AG08396 (cell line): ENCODE results near the gene IGSF8.
"Not testable (repeated sequence)": the region's sequence is repeated elsewhere in the genome, so short reads cannot be mapped to it uniquely, and the experiment has no call there.

Experiments used
- DNase-seq: peaks from one replicate; pipeline ENCODE4 v3.0.0; 2012; ENCODE audit warnings: low spot score, mixed read lengths

The IGSF8 gene

DNA sequence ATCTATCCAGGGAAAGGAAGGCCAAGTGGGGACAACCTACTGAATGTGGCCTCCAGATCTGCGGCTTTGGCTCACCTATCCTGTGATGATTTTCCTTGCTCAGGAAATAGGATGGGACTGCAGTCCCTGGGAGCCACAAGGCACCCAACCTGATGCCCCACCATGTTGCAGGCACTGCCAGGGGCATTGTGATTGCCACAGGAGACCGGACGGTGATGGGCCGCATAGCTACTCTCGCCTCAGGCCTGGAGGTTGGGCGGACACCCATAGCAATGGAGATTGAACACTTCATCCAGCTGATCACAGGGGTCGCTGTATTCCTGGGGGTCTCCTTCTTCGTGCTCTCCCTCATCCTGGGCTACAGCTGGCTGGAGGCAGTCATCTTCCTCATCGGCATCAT, 29.0 kb upstream of the IGSF8 start:
- DNase-seq, result no peak

DNA sequence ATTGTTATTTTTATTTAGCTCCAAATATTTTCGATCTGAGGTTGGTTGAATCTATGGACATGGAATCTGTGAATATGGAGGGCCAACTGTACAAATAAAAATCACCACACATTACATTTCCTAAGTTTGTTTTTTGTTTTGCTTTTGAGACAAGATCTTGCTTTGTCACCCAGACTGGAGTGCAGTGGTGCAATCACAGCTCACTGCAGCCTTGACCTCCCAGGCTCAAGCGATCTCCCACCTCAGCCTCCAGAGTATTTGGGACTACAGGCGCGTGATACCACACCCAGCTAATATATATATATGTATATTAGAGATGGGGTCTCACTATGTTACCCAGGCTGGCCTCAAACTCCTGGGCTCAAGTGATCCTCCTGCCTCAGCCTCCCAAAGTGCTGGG, 27.9 kb upstream of the IGSF8 start:
- not testable (repeated sequence) for DNase-seq

DNA sequence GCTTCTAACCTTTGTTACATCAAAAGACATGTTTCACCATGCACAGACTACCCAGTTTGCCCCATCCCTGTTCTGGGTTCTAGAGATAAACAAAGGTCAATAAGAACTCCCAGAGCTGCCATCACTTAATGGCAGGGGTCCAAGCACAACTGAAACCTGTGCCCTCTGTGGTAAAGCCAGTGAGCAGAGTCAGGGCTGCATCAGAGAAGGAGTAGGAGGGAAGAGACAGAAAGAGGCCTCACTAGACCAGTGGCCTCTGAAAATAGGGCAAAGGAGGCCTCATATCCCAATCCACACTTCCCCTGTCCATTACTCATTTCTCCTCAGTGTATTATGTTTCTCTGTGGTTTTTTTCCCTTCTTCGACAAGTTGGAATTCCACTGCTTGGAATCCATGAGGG, 27.3 kb upstream of the IGSF8 start:
- DNase-seq, result no peak

DNA sequence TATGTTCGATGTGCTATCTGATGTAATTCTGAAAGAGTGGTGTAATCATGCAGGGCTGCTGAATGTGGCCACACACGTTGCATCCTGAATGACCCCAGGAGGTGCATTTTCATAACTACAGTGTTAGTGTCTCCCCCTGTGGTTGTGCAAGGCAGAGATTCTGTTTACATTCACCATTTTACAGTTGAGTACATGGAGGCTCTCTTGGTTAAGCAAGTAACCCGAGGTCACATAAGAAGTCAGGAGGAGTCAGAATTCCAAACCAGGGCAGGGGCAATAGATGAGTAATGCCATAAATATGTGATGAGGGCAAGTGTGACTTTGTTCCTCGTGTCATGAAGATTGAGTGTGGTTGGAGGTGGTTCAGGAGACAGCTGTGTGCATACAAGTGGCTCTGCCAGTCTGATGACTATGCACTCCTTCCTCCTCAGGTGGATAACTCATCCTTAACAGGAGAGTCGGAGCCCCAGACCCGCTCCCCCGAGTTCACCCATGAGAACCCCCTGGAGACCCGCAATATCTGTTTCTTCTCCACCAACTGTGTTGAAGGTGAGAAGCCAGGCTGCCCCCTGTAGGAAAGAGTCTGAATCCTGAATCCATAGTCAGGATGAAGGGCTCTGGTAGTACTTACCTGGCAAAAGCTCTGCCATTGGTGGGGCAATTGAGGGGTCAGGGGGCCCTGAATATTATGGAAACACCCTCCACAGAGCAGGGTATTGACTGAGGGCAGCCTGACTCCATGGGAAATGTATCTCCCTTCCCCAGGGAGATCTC, 26.5 kb upstream of the IGSF8 start:
- peak; percentile 83 for DNase-seq

GRCh38 chr1:160123726-160124125, 25.3 kb upstream of the IGSF8 start:
- no peak for DNase-seq

DNA sequence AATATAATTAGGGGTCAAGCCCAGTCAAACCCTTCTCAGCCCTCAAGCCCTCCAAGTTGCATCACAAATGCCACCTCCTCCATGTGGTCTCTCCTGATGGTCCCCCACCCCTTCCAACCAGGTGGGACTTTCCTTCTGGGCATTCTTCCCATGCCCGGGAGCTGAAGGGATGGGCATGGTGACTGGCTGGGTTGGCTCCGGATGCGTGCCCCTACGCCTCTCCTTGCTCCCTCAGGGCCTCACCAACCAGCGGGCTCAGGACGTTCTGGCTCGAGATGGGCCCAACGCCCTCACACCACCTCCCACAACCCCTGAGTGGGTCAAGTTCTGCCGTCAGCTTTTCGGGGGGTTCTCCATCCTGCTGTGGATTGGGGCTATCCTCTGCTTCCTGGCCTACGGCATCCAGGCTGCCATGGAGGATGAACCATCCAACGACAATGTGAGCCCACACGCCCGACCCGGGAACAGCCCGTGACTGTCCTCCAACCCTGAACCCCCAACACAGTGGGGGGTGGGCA, 24.6 kb upstream of the IGSF8 start:
- DNase-seq, result no peak

DNA sequence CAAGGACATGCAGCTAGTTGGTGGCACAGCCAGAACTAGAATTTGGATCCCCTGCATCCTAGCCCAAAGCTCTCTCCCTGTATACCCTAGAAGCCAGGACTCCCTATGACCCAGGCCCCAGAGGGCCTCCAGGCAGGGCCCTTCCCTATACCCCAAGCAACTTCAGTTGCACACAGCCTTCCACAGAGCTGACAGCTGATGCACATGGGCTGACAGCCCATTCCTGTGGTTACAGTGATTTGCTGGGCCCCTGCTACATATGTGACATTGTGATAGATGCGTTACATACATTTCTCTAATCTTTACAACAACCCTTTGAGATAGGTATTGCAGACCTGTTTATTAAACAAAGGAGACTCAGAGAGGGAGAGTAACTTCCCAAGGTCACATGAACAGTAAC, 23.0 kb upstream of the IGSF8 start:
- DNase-seq, result no peak

DNA sequence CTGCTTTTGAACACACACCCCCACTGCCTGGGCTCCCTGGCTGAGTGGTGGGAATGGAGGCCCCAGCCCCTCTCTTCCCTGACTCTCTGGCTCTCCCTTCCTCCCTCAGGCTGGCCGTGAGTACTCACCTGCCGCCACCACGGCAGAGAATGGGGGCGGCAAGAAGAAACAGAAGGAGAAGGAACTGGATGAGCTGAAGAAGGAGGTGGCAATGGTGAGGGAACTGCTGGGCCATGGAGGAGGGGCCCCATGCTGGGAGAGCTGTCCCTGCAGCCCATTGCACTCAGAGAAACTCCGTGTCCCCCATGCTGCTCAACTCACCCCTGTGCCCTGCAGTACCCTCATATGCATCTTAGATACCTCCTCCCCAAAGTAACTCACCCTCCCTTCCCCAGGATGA, 22.4 kb upstream of the IGSF8 start:
- no peak for DNase-seq

DNA sequence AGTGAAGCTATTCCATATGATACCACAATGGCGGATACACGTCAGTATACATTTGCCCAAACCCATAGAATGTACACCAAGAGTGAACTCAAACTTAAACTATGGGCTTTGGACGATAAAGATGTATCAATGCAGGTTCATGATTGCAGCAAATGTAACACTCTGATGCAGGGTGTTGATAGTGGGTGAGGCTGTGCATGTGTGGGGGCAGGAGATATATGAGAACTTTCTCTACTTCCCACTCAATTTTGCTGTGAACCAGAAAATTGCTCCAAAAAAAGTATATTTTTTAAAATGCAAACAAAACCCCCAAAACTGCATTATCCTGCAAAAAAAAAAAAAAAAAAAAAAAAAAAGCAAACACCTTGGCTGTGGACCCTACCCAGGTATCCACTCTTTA, 20.5 kb upstream of the IGSF8 start:
- no peak for DNase-seq

DNA sequence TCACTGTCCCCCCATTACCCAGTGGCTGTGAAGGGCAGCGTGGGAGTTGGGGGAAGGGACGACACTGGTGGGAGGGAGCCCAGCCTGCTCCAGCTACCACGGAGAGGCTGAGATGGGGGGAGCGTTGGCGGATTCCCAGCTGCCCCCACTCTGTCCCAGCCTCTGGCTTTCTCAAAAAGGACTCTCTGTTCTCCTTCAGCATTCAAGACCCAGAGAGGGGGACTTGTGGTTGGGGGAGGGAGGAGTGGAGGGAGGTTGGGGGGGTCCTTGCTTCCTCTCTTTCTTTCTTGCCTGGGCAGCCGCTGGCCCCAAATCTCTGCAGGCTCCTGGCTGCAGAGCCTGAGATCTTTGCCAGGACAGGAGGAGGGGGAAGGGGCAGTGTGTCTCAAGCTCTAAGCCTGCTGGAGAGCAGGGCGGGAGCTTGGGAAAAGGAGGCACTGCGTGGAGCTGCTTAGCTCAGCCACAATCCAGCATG, 19.3 kb upstream of the IGSF8 start:
- DNase-seq, result peak; percentile 50

GRCh38 chr1:160117300-160117699, 18.9 kb upstream of the IGSF8 start:
- no peak for DNase-seq

GRCh38 chr1:160116283-160117147, 18.1 kb upstream of the IGSF8 start:
- no peak for DNase-seq

DNA sequence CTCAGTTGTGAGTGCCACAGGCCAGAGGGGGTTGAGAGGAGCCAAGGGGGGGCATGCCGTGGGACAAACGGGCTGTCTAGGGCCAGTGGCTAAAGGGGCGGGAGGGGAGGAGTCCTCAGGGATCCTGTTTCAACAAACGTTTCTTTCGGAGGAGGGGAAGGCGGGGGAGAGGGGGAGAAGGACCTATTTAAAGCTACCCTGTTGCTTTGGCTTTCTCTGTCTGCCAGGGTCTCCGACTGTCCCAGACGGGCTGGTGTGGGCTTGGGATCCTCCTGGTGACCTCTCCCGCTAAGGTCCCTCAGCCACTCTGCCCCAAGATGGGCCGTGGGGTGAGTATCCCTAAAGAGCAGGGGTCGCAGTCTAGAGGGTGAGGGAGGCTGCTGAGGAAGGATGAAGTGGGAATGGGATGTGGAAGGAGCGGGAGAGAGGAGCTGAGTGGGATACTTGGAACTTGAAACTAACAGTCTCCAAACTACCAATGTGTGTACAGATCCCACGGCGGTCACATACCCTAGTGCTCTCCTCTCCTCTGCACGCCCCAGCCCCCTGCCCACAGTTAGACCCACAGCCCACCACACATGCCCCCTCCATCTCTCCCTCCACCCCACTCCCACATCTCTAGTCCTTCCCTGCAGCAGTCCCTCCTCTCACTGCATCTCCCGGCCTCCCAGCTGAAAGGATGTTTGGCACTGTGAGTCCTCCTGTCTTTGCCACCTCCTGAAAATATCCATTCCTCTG, 17.3 kb upstream of the IGSF8 start, which contains the start of gene ATP1A2:
Gene ATP1A2, plus strand, starts transcription at position 215 of the 738 bp plus-strand sequence. Its CDS starts 103 bp downstream, at position 318.
- DNase-seq, result no peak

DNA sequence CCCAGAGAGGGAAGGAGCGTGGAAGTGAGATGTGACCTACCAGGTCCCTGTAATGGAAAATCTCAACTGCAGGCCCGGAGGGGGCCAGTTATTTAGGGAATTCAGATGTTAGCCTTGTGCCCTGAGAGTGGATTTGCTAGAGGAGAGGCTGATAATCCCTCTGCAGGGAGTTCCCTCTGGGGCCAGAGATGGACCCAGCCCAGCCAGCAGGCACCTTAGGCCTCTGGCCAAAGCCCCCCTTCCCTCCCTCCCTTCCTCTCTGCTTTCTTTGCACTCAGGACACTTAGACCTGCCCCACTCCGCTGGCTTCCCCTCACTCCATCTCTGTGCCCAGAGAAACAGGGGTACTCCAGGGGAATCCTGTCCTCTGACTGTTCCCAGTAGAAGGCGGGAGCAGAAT, 15.7 kb upstream of the IGSF8 start:
- no peak for DNase-seq

- no peak for DNase-seq
These were observed 15.0 kb upstream of the IGSF8 start for GRCh38 chr1:160113407-160113806.

GRCh38 chr1:160112357-160112756, 13.9 kb upstream of the IGSF8 start:
- DNase-seq, result no peak

DNA sequence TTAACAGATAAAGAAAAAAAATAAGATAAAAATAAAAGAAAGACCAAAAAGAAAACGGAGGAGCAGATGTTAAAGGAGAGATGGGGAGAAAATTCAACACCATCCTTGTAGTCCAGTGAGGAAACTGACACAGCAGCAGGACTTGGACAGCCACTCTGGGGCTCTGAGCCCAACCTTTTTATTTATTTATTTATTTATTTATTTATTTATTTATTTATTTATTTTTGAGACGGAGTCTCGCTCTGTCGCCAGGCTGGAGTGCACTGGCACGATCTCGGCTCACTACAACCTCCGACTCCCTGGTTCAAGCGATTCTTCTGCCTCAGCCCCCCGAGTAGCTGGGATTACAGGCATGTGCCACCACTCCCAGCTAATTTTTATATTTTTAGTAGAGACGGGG, 13.0 kb upstream of the IGSF8 start:
- not testable (repeated sequence) for DNase-seq

- DNase-seq, result no peak
These were observed 11.3 kb upstream of the IGSF8 start for GRCh38 chr1:160109686-160110085.

GRCh38 chr1:160108888-160109662, 10.7 kb upstream of the IGSF8 start:
- DNase-seq, result peak; percentile 52

- no peak for DNase-seq
These were observed 9.1 kb upstream of the IGSF8 start for GRCh38 chr1:160107512-160107911.

DNA sequence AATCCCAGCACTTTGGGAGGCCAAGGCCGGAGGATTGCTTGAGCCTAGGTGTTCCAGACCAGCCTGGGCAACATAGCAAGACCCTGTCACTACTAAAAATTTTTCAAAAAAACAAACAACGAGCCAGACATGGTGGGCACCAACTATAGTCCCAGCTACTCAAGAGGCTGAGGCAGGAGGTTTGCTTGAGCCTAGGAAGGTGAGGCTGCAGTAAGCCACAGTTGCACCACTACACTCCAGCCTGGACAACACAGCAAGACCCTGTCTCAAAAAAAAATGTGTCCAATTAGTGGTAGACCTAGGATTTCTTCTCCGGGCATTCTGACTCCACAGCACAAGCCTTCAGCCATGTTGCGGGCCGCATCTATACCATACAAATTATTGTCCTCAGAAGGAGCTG, 6.7 kb upstream of the IGSF8 start:
- no peak for DNase-seq
